Liver (tissue), 9 donors: ENCODE data around the gene PRSS1. TPM values are rescaled to one million over a fixed set of nuclear protein-coding genes. Genes with fewer than 3 reads are reported as not detected.

Source experiments
- DNase-seq: peaks from one replicate; pipeline ENCODE4 v3.0.0-alpha.2; 2017; ENCODE audit warnings: low spot score
- H3K27ac ChIP-seq, 2 donors: one replicate each; pipeline ENCODE4 v1.7.0; 2013; ENCODE audit warnings: inconsistent platforms in 2 of 2, low read length in 2 of 2, control low read depth in 1 of 2, low read depth in 1 of 2, mild to moderate bottlenecking in 1 of 2
- H3K27me3 ChIP-seq, 4 donors: one replicate each; pipeline versions ENCODE4 v1.6.1 to v1.7.0; 2013; ENCODE audit warnings: low read length in 3 of 4, inconsistent platforms in 1 of 4, mild to moderate bottlenecking in 1 of 4, moderate library complexity in 1 of 4; ENCODE audit not compliant: control insufficient read depth in 4 of 4, insufficient read depth in 4 of 4
- H3K36me3 ChIP-seq, 4 donors: one replicate each; pipeline versions ENCODE4 v1.6.1 to v1.7.0; 2013; ENCODE audit warnings: low read length in 3 of 4, mild to moderate bottlenecking in 3 of 4, low read depth in 1 of 4, moderate library complexity in 1 of 4; ENCODE audit not compliant: control insufficient read depth in 4 of 4, insufficient read depth in 3 of 4
- H3K4me1 ChIP-seq, 4 donors: one replicate each; pipeline versions ENCODE4 v1.6.1 to v1.7.0; 2013; ENCODE audit warnings: low read length in 3 of 4, mild to moderate bottlenecking in 3 of 4, moderate library complexity in 1 of 4; ENCODE audit not compliant: control insufficient read depth in 4 of 4, insufficient read depth in 4 of 4
- H3K4me3 ChIP-seq, 3 donors: one replicate each; pipeline versions ENCODE4 v1.6.1 to v1.7.0; 2013; ENCODE audit warnings: low read length in 3 of 3, control low read depth in 1 of 3, low read depth in 1 of 3, mild to moderate bottlenecking in 1 of 3
- H3K9ac ChIP-seq, 2 donors: one replicate each; pipeline ENCODE4 v1.7.0; 2013; ENCODE audit warnings: low read length in 2 of 2, mild to moderate bottlenecking in 2 of 2, moderate library complexity in 2 of 2, control low read depth in 1 of 2, low read depth in 1 of 2
- H3K9me3 ChIP-seq, 4 donors: one replicate each; pipeline versions ENCODE4 v1.6.1 to v1.7.0; 2013; ENCODE audit warnings: low read length in 3 of 4; ENCODE audit not compliant: control insufficient read depth in 4 of 4
- EGR1 ChIP-seq, 2 donors: IDR thresholded peaks; 2 replicates each; pipeline ENCODE4 v1.6.1; 2016 to 2018; ENCODE audit warnings: antibody characterized with exemption in 2 of 2, low read depth in 2 of 2
- FOXA1 ChIP-seq: IDR thresholded peaks from 2 replicates; pipeline ENCODE4 v1.6.1; 2016; ENCODE audit warnings: antibody characterized with exemption
- FOXA2 ChIP-seq: IDR thresholded peaks from 2 replicates; pipeline ENCODE4 v1.6.1; 2016; ENCODE audit warnings: antibody characterized with exemption
- GABPA ChIP-seq, 2 donors: IDR thresholded peaks in 1 of 2; conservative IDR thresholded peaks in 1 of 2; 2 replicates each; pipeline ENCODE4 v1.6.1; 2016; ENCODE audit warnings: antibody characterized with exemption in 2 of 2, mild to moderate bottlenecking in 1 of 2, moderate library complexity in 1 of 2
- HNF4G ChIP-seq: IDR thresholded peaks from 2 replicates; pipeline ENCODE4 v1.6.1; 2016; ENCODE audit warnings: antibody characterized with exemption
- NR2F2 ChIP-seq: IDR thresholded peaks from 2 replicates; pipeline ENCODE4 v1.6.1; 2016; ENCODE audit warnings: antibody characterized with exemption
- RAD21 ChIP-seq, 2 donors: IDR thresholded peaks; 2 replicates each; pipeline ENCODE4 v1.6.1; 2016; ENCODE audit warnings: antibody characterized with exemption in 2 of 2, mild to moderate bottlenecking in 2 of 2
- RXRA ChIP-seq, 2 donors: IDR thresholded peaks; 2 replicates each; pipeline ENCODE4 v1.6.1; 2017 to 2018; ENCODE audit warnings: antibody characterized with exemption in 2 of 2, mild to moderate bottlenecking in 1 of 2
- SP1 ChIP-seq: IDR thresholded peaks from 2 replicates; pipeline ENCODE4 v1.6.1; 2018; ENCODE audit warnings: antibody characterized with exemption, mild to moderate bottlenecking
- TAF1 ChIP-seq: conservative IDR thresholded peaks from 2 replicates; pipeline ENCODE4 v1.6.1; 2016; ENCODE audit warnings: antibody characterized with exemption, mild to moderate bottlenecking
- YY1 ChIP-seq: IDR thresholded peaks from 2 replicates; pipeline ENCODE4 v1.6.1; 2016; ENCODE audit warnings: antibody characterized with exemption, mild to moderate bottlenecking
- WGBS: extraction: QIAGEN DNeasy Blood & Tissue Kit; methylation state at CpG from one replicate; pipeline ENCODE4 v1.1.7; 2013; 5-methylcytosine and 5-hydroxymethylcytosine counted together
- polyA plus RNA-seq, 2 donors: library from polyadenylated mRNA; stranded (reverse) in 1 of 2; unstranded in 1 of 2; fragments of 200-250 nt in 1 of 2; fragments of >200 nt in 1 of 2; fragmentation: Nextera tagmentation in 1 of 2; extraction: Ambion mirVana in 1 of 2; gene quantifications; one replicate each; pipeline versions ENCODE4 v1.2.1 to v1.2.3, GENCODE V29; 2013 to 2015
- total RNA-seq, 2 donors: library from RNA; depleted of rRNA; stranded (reverse); fragments of >200 nt; gene quantifications; one replicate each; pipeline ENCODE4 v1.2.3, GENCODE V29; 2014
- TF ChIP-seq, protein P1 (sequence below): IDR thresholded peaks from 2 replicates; pipeline ENCODE4 v1.6.1; 2016; ENCODE audit warnings: antibody characterized with exemption, mild to moderate bottlenecking
- TF ChIP-seq, protein P2 (sequence below): IDR thresholded peaks from 2 replicates; pipeline ENCODE4 v1.6.1; 2016; ENCODE audit warnings: antibody characterized with exemption
- TF ChIP-seq, protein P3 (sequence below): fragments of 150-350 bp; IDR thresholded peaks from 2 replicates; pipeline ENCODE4 v1.5.1; 2017; ENCODE audit warnings: improper control_type of control experiment, low read depth, low read length; ENCODE audit not compliant: missing input control
- TF ChIP-seq, protein P4 (sequence below): IDR thresholded peaks from 2 replicates; pipeline ENCODE4 v1.6.1; 2016; ENCODE audit warnings: antibody characterized with exemption
- TF ChIP-seq, protein P5 (sequence below): IDR thresholded peaks from 2 replicates; pipeline ENCODE4 v1.6.1; 2016; ENCODE audit warnings: antibody characterized with exemption
- donor health status: healthy.
- donor health status: healthy.
- donor health status: healthy.
- donor health status: healthy.
- donor health status: healthy.

The PRSS1 gene
- total and polyA plus RNA-seq, 4 donors = not detected

DNA sequence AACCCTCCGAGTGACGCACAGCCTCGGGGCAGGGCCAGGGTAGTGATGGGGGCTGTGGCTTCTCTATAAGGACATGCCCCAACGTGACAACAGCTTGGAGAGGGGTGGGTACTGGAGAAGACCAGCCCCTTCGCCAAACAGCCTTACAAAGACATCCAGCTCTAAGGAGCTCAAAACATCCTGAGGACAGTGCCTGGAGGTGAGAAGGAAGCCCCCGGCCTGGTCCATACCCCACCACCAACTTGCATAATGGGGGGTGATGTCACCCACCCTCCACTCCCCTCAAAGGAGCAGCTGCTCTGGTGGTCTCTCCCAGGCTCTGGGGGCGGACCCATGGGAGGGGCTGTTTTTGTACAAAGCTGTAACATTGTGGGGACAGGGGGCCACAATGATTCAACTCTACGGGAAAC, 36.6 kb downstream of the PRSS1 start:
- Histone ChIP-seq H3K9me3 (no peaks in the 10 kb centered on the region), H3K36me3 (no peaks in the 10 kb centered on the region), H3K27me3 (peaks cover 0 to 4% (median 0%) of the 10 kb centered on the region in 4 donors), H3K4me1 (peaks cover 0 to 5% (median 1%) of the 10 kb centered on the region in 4 donors), H3K9ac (no peak overlapping the region), H3K27ac (no peak overlapping the region), H3K4me3 (no peak overlapping the region)
- 79% methylated on average over 8 of the region's 8 CpGs for WGBS
- TF ChIP-seq FOXA2 (no peak), SP1 (no peak), TAF1 (no peak), EGR1 (IDR thresholded peaks at IDR 0.05; ENCODE audit: low read depth in 2 of 2) (no peak), RXRA (IDR thresholded peaks at IDR 0.05) (no peak), NR2F2 (no peak), HNF4G (no peak), FOXA1 (no peak), GABPA (IDR thresholded peaks at IDR 0.05 in 1 of 2, conservative IDR thresholded peaks at IDR 0.05 in 1 of 2) (no peak)
- TF ChIP-seq, protein P1, sequence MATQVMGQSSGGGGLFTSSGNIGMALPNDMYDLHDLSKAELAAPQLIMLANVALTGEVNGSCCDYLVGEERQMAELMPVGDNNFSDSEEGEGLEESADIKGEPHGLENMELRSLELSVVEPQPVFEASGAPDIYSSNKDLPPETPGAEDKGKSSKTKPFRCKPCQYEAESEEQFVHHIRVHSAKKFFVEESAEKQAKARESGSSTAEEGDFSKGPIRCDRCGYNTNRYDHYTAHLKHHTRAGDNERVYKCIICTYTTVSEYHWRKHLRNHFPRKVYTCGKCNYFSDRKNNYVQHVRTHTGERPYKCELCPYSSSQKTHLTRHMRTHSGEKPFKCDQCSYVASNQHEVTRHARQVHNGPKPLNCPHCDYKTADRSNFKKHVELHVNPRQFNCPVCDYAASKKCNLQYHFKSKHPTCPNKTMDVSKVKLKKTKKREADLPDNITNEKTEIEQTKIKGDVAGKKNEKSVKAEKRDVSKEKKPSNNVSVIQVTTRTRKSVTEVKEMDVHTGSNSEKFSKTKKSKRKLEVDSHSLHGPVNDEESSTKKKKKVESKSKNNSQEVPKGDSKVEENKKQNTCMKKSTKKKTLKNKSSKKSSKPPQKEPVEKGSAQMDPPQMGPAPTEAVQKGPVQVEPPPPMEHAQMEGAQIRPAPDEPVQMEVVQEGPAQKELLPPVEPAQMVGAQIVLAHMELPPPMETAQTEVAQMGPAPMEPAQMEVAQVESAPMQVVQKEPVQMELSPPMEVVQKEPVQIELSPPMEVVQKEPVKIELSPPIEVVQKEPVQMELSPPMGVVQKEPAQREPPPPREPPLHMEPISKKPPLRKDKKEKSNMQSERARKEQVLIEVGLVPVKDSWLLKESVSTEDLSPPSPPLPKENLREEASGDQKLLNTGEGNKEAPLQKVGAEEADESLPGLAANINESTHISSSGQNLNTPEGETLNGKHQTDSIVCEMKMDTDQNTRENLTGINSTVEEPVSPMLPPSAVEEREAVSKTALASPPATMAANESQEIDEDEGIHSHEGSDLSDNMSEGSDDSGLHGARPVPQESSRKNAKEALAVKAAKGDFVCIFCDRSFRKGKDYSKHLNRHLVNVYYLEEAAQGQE = no peak
- TF ChIP-seq, protein P2, sequence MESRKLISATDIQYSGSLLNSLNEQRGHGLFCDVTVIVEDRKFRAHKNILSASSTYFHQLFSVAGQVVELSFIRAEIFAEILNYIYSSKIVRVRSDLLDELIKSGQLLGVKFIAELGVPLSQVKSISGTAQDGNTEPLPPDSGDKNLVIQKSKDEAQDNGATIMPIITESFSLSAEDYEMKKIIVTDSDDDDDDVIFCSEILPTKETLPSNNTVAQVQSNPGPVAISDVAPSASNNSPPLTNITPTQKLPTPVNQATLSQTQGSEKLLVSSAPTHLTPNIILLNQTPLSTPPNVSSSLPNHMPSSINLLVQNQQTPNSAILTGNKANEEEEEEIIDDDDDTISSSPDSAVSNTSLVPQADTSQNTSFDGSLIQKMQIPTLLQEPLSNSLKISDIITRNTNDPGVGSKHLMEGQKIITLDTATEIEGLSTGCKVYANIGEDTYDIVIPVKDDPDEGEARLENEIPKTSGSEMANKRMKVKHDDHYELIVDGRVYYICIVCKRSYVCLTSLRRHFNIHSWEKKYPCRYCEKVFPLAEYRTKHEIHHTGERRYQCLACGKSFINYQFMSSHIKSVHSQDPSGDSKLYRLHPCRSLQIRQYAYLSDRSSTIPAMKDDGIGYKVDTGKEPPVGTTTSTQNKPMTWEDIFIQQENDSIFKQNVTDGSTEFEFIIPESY = no peak
- TF ChIP-seq, protein P3, sequence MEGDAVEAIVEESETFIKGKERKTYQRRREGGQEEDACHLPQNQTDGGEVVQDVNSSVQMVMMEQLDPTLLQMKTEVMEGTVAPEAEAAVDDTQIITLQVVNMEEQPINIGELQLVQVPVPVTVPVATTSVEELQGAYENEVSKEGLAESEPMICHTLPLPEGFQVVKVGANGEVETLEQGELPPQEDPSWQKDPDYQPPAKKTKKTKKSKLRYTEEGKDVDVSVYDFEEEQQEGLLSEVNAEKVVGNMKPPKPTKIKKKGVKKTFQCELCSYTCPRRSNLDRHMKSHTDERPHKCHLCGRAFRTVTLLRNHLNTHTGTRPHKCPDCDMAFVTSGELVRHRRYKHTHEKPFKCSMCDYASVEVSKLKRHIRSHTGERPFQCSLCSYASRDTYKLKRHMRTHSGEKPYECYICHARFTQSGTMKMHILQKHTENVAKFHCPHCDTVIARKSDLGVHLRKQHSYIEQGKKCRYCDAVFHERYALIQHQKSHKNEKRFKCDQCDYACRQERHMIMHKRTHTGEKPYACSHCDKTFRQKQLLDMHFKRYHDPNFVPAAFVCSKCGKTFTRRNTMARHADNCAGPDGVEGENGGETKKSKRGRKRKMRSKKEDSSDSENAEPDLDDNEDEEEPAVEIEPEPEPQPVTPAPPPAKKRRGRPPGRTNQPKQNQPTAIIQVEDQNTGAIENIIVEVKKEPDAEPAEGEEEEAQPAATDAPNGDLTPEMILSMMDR = no peak
- TF ChIP-seq, protein P4, sequence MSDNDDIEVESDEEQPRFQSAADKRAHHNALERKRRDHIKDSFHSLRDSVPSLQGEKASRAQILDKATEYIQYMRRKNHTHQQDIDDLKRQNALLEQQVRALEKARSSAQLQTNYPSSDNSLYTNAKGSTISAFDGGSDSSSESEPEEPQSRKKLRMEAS = no peak
- TF ChIP-seq, protein P5, sequence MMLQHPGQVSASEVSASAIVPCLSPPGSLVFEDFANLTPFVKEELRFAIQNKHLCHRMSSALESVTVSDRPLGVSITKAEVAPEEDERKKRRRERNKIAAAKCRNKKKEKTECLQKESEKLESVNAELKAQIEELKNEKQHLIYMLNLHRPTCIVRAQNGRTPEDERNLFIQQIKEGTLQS = no peak
- DNase-seq = no peak

DNA sequence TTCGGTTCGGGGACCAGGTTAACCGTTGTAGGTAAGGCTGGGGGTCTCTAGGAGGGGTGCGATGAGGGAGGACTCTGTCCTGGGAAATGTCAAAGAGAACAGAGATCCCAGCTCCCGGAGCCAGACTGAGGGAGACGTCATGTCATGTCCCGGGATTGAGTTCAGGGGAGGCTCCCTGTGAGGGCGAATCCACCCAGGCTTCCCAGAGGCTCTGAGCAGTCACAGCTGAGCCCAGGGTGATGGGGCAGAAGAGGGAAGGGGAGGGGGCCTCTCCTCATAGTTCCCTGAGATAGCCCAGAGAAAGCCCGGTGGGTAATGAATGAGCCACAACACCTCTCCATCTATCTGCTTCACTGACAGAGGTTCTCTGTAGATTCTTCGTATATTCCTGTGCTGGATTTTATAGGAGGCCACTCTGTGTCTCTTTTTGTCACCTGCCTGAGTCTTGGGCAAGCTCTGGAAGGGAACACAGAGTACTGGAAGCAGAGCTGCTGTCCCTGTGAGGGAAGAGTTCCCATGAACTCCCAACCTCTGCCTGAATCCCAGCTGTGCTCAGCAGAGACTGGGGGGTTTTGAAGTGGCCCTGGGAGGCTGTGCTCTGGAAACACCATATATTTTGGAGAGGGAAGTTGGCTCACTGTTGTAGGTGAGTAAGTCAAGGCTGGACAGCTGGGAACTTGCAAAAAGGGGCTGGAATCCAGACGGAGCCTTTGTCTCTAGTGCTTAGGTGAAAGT, 37.9 kb downstream of the PRSS1 start:
- peaks cover 0 to 4% (median 0%) of the 10 kb centered on the region in 4 donors for H3K27me3 ChIP-seq
- H3K9me3 ChIP-seq = no peaks in the 10 kb centered on the region
- no peak for DNase-seq
- peaks cover 0 to 5% (median 1%) of the 10 kb centered on the region in 4 donors for H3K4me1 ChIP-seq
- WGBS = 66% methylated on average over 11 of the region's 11 CpGs
- H3K9ac ChIP-seq = no peak overlapping the region
- no peaks in the 10 kb centered on the region for H3K36me3 ChIP-seq
- H3K27ac ChIP-seq = no peak overlapping the region
- no peak overlapping the region for H3K4me3 ChIP-seq
- no peak for TF ChIP-seq YY1
- TF ChIP-seq NR2F2 = no peak
- TF ChIP-seq, protein P5 = no peak
- TF ChIP-seq EGR1 (IDR thresholded peaks at IDR 0.05; ENCODE audit: low read depth in 2 of 2) = no peak
- TF ChIP-seq RXRA (IDR thresholded peaks at IDR 0.05) = no peak
- no peak for TF ChIP-seq RAD21 (IDR thresholded peaks at IDR 0.05)
- TF ChIP-seq, protein P3 = no peak
- TF ChIP-seq, protein P1 = no peak
- TF ChIP-seq FOXA1 = no peak
